Stimulated activated naive CD4-positive, alpha-beta T cell treated with Interleukin-2 at 50 U/mL for 16 hours (primary cell): Measurements from ENCODE around the gene TCTN2.

ENCODE experiments used
- DNase-seq: peaks from one replicate; lab custom pipeline; 2025; lab: John Stamatoyannopoulos, UW

The TCTN2 gene

GRCh38 chr12:123686636-123687190 is 15.8 kb downstream of the TCTN2 start:
- DNase-seq, result no peak

GRCh38 chr12:123690191-123690840 is 19.4 kb downstream of the TCTN2 start:
- DNase-seq, result no peak

- no peak for DNase-seq
These were observed 25.3 kb downstream of the TCTN2 start for GRCh38 chr12:123696207-123696606.

DNA sequence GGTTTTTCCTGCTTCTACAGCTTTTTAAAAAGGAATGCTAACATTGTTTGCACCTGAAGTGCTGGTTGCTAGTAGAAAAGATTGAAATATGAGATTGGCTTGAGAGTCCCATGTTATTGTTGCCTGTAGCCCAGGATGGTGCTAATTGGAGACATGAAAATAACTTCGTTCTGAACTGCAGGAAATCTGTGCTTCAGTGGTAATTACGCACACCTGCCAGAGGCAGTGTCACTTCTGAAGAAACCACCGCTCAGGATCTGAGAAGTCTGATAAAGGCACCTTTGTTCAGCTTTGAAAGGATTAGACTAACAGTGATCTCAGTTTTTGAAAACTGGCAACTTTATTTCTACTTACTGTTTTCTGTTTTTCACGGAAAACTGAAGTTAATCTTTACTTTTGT is 25.7 kb downstream of the TCTN2 start:
- DNase-seq, result no peak

- no peak for DNase-seq
These were observed 35.0 kb downstream of the TCTN2 start for GRCh38 chr12:123705935-123706334.

DNA sequence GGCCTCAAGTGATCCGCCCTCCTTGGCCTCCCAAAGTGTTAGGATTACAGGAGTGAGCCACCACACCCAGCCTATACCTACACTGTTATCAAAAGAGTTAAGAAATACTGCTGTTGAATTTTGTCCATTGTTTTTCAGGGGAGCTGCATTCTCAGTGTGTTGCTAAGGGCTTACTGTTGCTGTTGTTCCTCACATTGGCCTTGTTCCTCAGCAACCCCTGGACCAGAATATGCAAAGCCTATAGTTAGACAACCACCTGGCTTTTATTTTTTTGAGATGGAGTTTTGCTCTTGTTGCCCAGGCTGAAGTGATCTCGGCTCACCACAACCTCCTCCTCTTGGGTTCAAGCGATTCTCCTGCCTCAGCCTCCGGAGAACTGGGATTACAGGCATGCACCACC is 36.6 kb downstream of the TCTN2 start:
- DNase-seq, result no peak

DNA sequence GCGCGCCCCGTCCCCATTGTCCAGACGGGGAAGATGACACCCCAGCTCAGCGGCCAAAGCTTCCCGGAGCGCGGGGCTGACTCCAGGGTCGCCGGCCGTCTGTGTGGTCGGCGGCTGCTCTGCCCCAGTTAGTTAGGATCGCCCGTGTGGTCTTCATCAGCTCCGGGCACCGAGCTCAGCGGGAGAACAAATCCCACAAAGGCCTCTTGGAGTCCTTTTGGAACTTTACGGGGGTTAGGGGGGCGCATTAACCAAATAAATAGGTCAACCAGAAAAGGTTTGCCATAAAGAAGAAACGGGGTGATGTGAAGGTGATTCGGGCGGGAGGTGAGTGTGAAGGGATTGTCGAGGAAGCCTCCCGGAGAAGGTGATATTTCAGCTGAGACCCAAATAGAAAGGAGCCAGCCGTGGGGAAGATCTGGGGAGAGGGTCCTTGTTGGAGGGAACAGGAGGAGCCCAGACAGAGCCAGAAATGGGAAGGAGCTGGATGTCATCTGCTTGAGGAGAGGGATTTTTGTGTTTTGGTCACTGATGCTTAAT is 41.9 kb downstream of the TCTN2 start:
- no peak for DNase-seq

DNA sequence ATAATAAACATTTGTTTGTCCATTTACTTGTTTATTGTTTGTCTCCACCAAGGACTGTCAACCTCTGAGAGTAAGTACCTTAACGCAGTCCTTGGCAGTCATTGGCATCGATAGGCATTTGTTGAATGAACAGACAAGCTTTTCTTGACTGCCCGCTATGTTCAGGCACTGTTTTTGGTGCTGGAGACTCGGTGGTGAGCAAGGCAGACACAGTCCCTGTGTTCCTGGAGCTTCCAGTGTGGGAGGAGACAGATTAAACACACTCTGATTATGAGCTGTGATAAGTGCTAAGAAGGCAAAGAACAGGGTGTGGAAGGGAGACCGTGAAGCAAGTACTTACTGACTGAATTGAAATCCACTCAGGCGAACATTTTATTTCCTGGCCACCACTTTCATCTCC is 42.5 kb downstream of the TCTN2 start:
- DNase-seq, result no peak

DNA sequence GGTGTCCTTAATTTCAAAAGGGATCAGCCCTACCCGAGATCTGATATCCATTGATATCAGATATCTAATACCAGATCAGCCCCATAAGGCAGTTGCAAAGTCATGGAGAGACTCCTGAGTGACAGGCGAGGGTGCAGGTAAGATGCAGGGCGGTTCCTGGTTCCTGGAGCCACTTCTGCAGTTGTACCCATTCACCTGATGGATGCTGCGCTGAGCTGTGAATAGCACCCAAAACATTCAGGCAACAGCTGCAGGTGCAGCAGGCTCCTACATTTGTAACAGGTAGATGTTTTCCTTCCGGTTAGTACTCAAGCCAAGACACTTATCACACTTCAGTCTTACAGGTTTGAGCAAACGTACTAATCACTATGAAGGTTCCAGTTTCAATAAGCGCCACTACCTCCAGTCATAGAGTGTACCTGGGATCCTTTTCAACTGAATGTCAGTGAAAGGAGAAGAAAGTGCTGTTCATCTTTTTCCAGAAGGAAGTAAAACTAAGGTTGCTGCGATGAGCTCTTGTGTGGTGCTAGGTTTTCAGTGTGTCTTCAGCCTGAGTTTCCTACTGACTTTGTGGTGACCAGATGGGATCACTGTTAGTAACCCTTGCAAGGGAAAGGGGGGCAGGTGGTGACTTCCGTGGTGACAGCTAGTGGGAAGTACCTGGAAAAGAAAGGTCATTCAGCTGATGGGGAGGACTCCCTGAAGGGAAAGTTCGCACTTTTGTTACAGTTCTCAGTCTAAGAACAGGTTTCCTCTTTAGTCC is 43.1 kb downstream of the TCTN2 start:
- peak; percentile 26 for DNase-seq

GRCh38 chr12:123715195-123715594 is 44.3 kb downstream of the TCTN2 start:
- DNase-seq, result no peak

GRCh38 chr12:123717350-123717749 is 46.4 kb downstream of the TCTN2 start:
- no peak for DNase-seq

DNA sequence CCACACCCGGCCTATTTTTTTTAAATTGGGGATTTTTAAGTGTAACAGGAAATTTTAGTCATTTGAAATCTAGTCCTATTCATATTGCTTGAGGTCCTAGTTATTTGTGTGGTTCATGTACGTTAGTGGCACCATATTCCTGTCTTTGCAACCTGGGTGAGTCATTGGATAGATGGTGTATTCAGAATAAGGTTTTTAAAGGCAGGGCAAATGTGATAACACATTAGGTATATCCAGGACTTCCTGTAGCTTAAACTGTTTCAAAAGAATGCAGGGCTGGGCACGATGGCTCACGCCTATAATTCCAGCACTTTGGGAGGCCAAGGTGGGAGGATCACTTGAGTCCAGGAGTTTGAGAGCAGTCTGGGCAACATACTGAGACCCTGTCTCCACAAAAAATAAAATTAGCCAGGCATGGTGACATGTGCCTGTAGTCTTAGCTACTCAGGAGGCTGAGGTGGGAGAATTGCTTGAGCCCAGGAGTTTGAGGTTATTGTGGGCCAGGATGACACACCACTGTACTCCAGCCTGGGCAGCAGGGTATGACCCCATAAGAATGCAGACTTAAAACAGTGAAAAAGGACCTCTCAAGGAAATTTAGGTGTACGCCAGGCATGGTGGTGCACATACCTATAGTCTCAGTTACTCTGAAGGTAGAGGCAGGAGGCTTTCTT is 49.4 kb downstream of the TCTN2 start:
- no peak for DNase-seq

DNA sequence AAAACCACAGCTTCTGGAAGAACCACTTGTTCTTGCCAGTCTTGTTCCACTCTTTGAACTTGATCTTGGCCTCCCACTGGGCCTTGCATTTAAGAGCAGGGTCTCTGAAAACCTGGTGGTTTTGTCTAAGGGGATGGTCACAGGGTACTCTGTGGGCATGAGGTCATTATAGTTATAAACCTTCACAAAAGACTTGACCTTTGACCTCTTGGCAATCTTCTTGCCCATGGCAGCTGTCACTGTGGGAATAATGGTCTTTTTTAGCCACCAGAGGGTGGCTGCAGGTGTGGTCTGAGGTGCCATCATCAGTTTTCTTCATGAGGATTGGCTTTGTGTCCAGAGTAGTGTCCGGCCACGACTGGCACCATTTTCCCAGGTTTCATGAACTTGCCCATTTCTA is 50.3 kb downstream of the TCTN2 start:
- DNase-seq, result no peak

DNA sequence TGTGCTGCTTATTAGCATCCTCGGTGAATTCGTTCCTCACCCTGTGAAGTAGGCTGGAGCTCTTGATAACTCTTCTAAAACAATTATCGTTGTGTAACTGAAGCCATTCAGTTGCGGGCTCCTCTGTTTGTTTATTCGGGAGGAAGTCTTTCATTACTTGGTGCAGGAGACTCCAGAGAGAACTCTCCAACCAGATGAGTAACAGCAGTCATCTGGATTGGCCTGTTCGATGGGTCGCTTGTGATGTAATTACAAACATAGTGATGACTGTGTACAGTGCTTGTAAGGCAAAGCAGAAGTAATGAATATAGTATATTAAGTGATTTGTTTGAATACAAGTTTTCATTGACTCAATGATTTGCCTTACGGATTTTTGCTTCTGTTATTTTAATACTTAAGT is 52.1 kb downstream of the TCTN2 start:
- no peak for DNase-seq

DNA sequence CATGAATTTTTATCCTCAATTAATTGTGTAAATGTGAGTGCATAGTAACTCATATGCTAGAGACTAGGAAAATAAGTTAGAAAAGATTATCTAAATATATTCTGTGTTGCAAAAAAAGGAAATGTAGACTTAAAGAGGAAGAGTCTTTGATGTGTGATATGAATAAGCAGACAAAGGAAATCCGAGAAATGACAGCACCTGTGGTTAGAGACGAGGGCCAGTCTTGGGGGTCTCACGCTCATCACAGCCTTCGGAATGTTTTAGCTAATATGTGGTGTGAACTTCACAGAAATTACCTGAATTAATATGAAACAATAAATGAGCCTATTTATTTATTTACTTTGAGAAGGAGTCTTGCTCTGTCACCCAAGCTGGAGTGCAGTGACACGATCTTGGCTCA is 52.9 kb downstream of the TCTN2 start:
- no peak for DNase-seq

DNA sequence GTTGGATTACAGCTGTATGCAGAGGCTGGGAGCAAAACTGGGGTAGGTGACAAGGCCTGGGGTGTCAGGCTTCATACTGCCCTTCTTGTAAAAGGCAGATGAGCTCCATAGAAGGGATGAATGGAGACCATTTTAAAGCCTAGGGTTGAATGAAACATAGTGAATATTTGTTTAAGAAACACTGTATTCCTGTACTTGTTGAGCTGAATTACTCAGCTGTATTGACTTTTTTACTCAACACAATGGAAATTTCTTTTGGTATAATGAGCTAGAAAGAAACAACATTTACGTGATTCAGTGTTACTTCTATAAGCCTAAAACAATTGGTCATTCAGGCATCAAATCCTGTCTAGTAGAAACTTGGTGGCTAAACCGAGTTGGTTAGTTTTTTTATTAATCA is 55.3 kb downstream of the TCTN2 start:
- DNase-seq, result no peak

DNA sequence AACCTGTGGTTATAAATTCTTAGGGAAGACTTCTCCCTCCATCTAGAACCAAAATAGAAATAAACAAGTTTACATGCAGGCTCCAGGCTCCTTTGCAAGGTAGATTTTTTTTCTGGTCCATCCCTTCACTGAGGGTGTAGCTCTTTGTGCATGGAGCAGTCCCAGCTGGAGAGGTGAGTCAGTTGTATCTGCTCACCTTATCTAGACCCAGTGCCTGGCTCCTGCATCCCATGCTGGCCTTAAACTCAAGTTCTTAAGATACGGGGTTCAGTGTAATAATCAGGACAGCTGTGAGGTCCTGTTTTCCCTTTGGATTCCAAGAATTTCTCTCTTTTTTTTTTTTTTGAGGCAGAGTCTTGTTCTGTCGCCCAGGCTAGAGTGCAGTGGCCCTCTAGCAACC is 56.0 kb downstream of the TCTN2 start:
- DNase-seq, result no peak

- no peak for DNase-seq
These were observed 57.0 kb downstream of the TCTN2 start for GRCh38 chr12:123727878-123728277.

GRCh38 chr12:123731596-123731995 is 60.7 kb downstream of the TCTN2 start:
- DNase-seq, result no peak

GRCh38 chr12:123732251-123732650 is 61.3 kb downstream of the TCTN2 start:
- no peak for DNase-seq

DNA sequence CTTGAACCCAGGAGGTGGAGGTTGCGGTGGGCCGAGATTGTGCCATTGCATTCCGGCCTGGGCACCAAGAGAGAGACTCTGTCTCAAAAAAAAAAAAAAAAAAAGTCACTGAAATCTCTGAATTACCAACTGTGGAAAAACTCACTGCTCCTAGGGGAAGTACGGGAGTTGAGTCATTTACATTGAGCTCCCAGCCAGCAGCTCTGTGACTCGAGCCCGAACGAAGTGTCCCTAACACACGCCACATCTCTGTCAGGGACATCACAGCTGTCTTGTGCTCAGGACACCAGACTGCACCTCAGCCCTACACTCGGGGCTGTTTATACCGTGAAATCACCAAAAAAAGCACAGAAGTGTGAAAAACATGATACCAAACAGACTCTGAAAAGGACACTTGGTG is 62.3 kb downstream of the TCTN2 start:
- no peak for DNase-seq

DNA sequence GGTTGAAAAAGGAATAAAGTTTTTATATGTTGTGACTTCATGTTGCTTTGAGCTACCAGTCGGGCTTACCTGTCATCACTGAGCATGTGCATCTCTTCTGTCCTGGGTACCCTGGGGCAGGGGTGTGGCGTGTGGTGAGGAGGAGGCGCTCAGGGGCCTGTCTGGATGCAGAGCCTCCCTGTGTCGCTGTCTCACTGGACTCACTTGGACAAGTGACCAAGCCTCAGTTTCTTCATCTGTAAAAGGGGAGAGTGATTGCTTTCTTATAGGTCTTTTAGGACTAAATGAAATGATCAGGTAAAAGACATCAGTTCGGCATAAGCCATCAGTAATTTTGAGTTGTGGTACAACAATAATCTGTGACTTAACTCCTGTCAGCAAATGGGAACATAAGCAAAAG is 63.4 kb downstream of the TCTN2 start:
- no peak for DNase-seq
